ENCODE measurements around the gene UBL3.

GRCh38 chr13:29849071-29849631 lies 1.3 kb downstream of the UBL3 start:
- TF ChIP-seq REST (IDR thresholded peaks at IDR 0.05) (no peak), NPAS2 (CRISPR knock-in tag; IDR thresholded peaks at IDR 0.05; ENCODE audit: borderline replicate concordance) (no peak), RFX5 (IDR thresholded peaks at IDR 0.05) (no peak), CTCF (IDR thresholded peaks at IDR 0.05) (no peak), POLR2A (IDR thresholded peaks at IDR 0.05; ENCODE audit: low read length) (no peak), MYC (IDR thresholded peaks at IDR 0.05; ENCODE audit: borderline replicate concordance, low read length) (no peak), ESRRA (IDR thresholded peaks at IDR 0.05; ENCODE audit: borderline replicate concordance, low read length) (no peak), ELK1 (IDR thresholded peaks at IDR 0.05; ENCODE audit: low read depth, low read length) (no peak), HEYL (CRISPR knock-in tag; IDR thresholded peaks at IDR 0.05) (no peak), MAFK (IDR thresholded peaks at IDR 0.05; ENCODE audit: partially characterized antibody) (no peak), HES2 (IDR thresholded peaks at IDR 0.05) (no peak), JUN (IDR thresholded peaks at IDR 0.05) (no peak), HDAC2 (IDR thresholded peaks at IDR 0.05) (no peak)
- TF ChIP-seq, protein P1, sequence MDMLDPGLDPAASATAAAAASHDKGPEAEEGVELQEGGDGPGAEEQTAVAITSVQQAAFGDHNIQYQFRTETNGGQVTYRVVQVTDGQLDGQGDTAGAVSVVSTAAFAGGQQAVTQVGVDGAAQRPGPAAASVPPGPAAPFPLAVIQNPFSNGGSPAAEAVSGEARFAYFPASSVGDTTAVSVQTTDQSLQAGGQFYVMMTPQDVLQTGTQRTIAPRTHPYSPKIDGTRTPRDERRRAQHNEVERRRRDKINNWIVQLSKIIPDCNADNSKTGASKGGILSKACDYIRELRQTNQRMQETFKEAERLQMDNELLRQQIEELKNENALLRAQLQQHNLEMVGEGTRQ (IDR thresholded peaks at IDR 0.05): no peak
